DMS114 treated with DMSO at 0.1 percent for 48 hours (cell line): ENCODE data around the gene NEIL1.
"Not testable (repeated sequence)": the region's sequence is repeated elsewhere in the genome, so short reads cannot be mapped to it uniquely, and the experiment has no call there.

Experiments used
- DNase-seq: peaks from one replicate; lab custom pipeline; 2025; ENCODE audit not compliant: unreplicated experiment; lab: John Stamatoyannopoulos, UW

The NEIL1 gene

GRCh38 chr15:75371901-75372688 is 25.3 kb downstream of the NEIL1 start:
- no peak for DNase-seq

GRCh38 chr15:75380773-75381172 is 33.9 kb downstream of the NEIL1 start:
- DNase-seq = no peak

GRCh38 chr15:75383986-75384385 is 37.1 kb downstream of the NEIL1 start:
- DNase-seq = not testable (repeated sequence)

GRCh38 chr15:75389791-75390382 is 43.0 kb downstream of the NEIL1 start:
- DNase-seq = no peak

- DNase-seq = no peak
Observed at GRCh38 chr15:75397494-75397893, 50.7 kb downstream of the NEIL1 start.

- no peak for DNase-seq
Observed at GRCh38 chr15:75403892-75404291, 57.1 kb downstream of the NEIL1 start.
